GM21786 (cell line): ENCODE measurements around the gene TK2.
"Not testable (repeated sequence)": the region's sequence is repeated elsewhere in the genome, so short reads cannot be mapped to it uniquely, and the experiment has no call there.

Experiments
- ATAC-seq: cut with Tn5 transposase; IDR thresholded peaks from one replicate; pipeline ENCODE4 v1.9.1; 2021; ENCODE audit not compliant: unreplicated experiment

The TK2 gene

GRCh38 chr16:66574081-66574480 is 24.2 kb upstream of the TK2 start:
- no peak for ATAC-seq

DNA sequence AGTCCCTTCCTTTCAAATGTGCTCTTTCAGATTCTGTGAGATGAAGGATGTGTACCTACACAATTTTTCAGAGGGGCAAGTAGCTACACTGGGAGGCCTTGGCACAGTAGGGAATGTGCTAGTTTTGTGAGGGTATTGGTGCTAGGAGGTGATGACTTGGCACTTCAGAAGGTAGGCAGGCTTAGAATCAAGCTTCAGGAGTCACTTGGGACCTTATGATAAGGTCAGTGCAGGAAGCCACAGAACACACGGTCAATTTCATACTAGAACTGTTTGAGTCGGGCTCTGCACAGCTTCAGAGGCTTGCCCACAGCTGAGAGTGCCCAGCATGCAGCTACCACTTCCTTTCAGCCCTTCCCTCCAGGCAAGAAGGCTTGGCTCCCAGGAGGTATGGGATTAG is 22.4 kb upstream of the TK2 start:
- ATAC-seq: no peak

GRCh38 chr16:66569827-66570405 is 20.0 kb upstream of the TK2 start:
- ATAC-seq: no peak

DNA sequence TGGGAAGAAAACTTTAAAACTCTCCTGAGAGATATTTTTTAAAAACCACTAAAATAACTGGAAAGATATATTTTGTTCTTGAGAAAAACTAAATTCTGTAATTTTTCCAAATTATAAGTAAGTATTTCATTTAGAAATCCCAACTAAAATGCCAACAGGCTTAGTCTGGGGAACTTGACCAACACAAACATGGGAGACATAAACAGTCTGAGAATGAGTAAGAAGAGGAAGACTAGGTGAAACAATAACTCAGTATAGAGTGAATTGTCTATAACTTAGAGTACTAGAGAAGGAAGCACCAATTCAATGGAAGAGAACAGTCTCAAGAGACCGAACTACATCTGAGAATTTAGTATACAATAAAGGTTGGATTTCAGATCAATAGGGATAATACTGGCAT is 19.2 kb upstream of the TK2 start:
- no peak for ATAC-seq

DNA sequence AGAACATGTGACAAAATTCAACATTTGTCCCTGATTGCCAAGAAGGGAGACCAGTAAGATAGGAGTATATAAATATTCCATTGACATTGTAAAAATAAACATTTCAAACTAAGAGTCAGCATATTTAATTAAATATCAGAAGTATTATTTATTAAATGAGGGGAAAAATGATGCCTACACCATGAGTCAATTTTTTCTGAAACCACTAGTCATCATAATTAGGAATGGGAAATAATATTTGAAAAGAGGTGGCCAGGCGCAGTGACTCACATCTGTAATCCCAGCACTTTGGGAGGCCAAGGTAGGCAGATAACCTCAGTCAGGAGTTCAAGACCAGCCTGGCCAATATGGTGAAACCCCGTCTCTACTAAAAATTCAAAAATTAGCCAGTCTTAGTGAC is 18.4 kb upstream of the TK2 start:
- ATAC-seq: no peak

GRCh38 chr16:66567270-66567669 is 17.3 kb upstream of the TK2 start:
- not testable (repeated sequence) for ATAC-seq

GRCh38 chr16:66566051-66566901 is 16.4 kb upstream of the TK2 start, which contains the start of gene CMTM1:
TSS of gene CMTM1 (plus strand) at chr16:66566439. CDS start at chr16:66566514, 75 bp downstream.
- ATAC-seq: no peak

GRCh38 chr16:66563574-66564334 is 13.8 kb upstream of the TK2 start:
- ATAC-seq: no peak

DNA sequence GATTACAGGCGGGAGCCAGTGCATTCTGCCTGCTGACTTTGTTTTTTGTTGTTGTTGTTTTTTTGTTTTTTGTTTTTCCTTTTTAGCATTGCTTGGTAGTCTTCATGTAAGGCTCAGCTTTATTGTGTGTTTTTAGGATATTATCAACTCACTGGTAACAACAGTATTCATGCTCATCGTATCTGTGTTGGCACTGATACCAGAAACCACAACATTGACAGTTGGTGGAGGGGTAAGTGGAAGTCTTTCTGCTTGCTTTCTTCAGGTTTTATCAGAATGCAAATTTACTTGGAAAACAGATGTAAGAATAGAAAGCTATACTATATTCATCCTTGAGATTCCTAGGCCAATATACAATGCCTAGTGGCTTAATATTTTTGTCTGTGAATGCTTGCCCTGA is 13.1 kb upstream of the TK2 start:
- ATAC-seq: no peak

DNA sequence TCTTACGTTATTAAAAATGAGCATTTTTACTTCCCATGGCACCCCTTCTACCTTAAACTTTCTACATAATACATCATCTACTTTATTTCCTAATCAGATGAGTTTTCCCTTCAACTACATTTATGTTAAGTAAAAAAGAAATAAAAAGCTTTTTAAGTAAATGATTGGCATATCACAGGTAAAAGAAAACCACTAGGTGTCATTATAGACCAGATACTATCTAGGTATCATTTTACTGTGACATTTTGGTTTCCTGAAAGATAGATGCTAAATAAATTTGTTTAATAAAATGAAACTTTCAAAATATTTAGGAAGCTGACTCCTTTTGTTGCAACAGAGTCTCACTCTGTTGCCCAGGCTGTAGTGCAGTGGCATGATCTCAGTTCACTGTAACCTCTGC is 12.5 kb upstream of the TK2 start:
- ATAC-seq: no peak

DNA sequence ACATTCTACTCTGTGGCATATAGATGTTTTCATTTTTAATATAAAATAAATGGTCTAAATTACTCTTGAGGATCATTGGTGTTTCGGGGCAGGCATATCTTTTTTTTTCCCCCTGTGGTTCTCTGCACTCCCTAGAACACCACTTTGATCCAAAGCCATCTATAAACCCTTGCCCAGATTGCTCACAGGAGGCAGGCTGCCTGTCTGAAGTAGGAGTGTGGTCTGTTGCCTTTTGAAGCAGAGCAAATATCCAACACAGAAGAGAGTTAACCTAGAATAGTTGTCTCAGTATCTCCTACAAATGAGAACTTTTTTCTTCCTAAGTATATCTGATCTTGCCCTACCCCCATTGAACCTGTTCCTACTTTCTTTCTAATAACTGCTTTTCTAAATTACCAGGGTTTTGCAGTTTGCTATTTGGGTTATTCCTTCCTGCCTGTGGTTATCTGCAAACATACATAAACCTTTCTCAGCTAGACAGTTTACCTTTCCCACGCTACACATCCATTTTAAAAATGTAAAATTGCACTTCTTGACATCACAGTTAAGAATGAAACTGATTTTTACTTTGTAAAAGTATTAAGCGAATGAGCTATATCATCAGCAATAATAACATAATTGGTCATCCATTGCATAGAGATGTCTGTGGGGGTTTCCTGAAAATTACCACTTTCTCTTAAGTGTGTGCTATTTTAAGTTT is 11.6 kb upstream of the TK2 start:
- ATAC-seq: no peak

DNA sequence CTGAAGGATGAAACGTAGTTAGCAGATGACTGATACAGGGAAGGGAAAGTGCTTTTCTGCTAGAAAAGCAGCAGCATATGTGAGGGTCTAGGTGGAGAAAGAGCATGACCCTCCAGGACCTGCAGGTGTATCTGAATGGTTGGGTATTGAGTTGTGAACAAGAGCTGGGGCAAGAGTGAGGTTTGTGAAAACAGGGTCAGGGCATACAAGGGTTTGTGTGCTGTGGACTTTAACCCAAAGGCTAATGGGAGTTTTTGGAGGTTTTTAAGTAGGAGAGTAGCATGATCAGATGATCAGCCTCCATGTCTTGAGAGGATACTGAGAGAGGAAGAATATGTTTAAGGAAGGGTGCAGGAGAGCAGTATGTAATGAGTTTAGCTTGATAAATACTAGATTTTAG is 10.2 kb upstream of the TK2 start:
- no peak for ATAC-seq

DNA sequence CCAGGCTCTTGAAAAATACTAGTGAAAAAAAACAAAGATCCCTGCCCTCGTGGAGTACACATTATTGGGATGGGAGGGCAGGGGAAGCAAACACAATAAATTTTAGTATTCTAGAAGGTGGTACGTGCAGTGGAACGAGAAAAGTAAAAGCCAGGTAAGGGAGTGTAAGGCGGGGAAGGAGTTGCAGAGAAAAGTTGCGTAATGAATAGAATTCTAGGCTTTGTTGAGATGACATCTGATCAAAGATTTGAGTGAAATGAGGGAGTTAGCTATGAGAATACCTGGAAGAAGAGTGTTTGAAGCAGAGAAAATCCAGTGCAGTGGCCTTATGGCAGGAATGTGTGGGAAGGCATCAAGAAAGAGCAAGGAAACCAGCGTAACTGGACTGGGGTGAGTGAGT is 4.6 kb upstream of the TK2 start:
- ATAC-seq: no peak

DNA sequence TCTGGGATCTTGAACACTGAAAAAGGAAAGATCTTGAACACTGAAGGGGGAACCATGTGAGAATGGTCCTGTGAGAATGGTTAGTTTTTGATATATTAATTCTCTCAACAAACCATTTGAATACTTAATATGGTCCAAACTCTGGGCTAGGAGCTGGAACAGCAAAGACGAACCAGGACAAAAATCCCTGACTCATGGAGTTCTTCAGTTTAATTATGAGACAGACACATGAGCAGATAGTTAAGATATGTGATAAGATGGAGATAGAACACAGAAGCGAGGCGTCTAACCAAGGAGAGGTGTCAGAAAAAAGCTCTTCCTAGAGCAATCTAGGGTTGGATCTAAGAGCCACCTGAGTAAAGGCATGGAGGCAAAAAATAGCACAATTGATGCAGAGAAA is 4.1 kb upstream of the TK2 start:
- no peak for ATAC-seq

GRCh38 chr16:66553223-66553622 is 3.3 kb upstream of the TK2 start:
- no peak for ATAC-seq

GRCh38 chr16:66552286-66553177 is 2.6 kb upstream of the TK2 start, which contains the start of gene CKLF:
TSS of gene CKLF (plus strand) at chr16:66552576. CDS start at chr16:66552716, 140 bp downstream.
- ATAC-seq: peak; percentile 60

DNA sequence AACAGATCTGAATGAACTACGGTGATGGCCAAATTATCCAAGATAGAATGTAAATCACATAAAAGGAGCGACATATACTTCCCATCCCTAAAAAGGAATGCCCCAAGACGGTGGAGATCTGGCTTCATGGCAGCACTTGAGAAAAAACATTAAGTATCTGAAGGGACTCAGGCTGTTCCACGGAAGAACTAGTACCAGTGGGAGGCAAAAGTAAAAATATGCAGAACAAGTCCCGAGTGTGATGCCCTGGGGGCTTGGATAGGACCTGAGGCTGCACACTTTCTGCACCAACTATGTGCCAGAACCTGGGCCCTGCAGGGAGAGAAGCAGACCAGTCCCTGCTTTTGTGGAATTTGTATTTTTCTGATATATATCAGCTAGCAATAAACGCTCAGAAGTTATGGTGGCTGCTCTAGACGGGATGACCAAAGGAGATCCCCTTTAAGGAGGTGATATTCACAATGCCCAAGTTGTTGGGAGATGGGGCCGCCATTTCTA is 1.9 kb upstream of the TK2 start:
- ATAC-seq: no peak

DNA sequence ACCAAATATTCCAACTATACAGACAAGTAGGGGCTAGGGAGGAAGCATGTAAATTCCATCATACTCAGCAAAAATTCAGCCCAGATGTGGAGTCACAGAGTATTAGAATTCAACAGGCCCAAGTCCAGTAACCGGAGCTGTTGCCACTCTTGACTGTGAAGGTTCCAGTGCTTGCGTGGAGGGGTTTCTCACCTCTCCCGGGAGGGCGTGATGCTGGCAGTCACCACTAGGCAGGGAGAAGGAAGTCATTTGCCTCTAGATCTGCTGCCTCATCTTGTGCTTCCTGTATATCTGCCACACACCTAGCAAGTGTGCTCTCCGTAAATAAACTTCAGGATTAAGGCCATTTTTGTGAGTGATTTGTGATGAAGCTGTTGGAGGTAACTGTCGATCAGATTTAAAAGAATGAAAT is 1.4 kb upstream of the TK2 start:
- no peak for ATAC-seq

DNA sequence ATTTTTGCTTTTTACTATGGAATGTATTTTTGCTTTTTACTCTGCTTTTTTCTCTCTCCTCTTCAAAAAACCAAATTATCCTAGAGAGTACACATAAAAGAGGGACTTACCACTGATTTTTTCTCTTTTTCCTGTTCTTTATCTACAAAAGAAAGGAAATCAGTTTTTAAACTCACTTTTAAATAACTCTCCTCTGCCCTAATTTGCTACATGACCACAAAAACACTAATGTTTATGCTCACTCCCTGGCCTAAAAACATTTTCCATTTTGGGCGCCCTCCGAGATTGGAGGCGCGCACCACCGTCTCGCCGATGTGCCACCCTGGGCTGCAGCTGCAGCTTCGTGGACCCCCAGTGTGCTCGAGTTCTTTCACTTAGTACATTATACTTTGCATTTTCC is 1.1 kb downstream of the TK2 start:
- no peak for ATAC-seq

GRCh38 chr16:66548068-66548467 is 1.9 kb downstream of the TK2 start:
- no peak for ATAC-seq
